ENCODE results near the gene HUS1. TPM values are rescaled to one million over a fixed set of nuclear protein-coding genes. Genes with fewer than 3 reads are reported as not detected.

The HUS1 gene
- polyA plus RNA-seq, 3 donors: 37.7 to 45.9 (median 38.8) TPM

GRCh38 chr7:47935336-47935735, 44.1 kb downstream of the HUS1 start:
- Histone ChIP-seq H3K27ac (ENCODE audit: low read depth in 1 of 2, low read length in 2 of 2) (no peak overlapping the region), H3K4me1 (ENCODE audit: control insufficient read depth in 1 of 2, insufficient read depth in 2 of 2, low read length in 2 of 2) (peaks cover 0 to under 1% of the 10 kb centered on the region in 2 donors), H4K20me1 (ENCODE audit: insufficient read depth, low read length) (no peaks in the 10 kb centered on the region), H3K9me3 (replicated peaks in 1 of 2; ENCODE audit: control insufficient read depth in 1 of 2, insufficient read depth in 1 of 2, low read length in 2 of 2) (no peaks in the 10 kb centered on the region), H2AFZ (ENCODE audit: insufficient read depth, low read depth, low read length, poor library complexity, severe bottlenecking) (no peak overlapping the region), H3K4me3 (replicated peaks in 1 of 3; ENCODE audit: low read depth in 2 of 3, low read length in 3 of 3) (no peak overlapping the region), H3K36me3 (replicated peaks in 1 of 2; ENCODE audit: control insufficient read depth in 1 of 2, insufficient read depth in 2 of 2, low read length in 2 of 2) (no peaks in the 10 kb centered on the region), H3K79me2 (ENCODE audit: insufficient read depth, low read length) (no peaks in the 10 kb centered on the region), H3K27me3 (ENCODE audit: control insufficient read depth in 2 of 2, insufficient read depth in 2 of 2, low read length in 2 of 2) (no peaks in the 10 kb centered on the region), H3K9ac (ENCODE audit: insufficient read depth, low read length, poor library complexity, severe bottlenecking) (no peak overlapping the region), H3K4me2 (replicated peaks; ENCODE audit: extremely low read depth, low read length, poor library complexity, severe bottlenecking) (no peak overlapping the region)
- intact Hi-C loops (cut with micrococcal nuclease): no loop called here
- WGBS (ENCODE audit: insufficient coverage): 84% methylated on average over 3 of the region's 10 CpGs
- no peak for TF ChIP-seq CTCF (IDR thresholded peaks at IDR 0.05)
- H3K36me3 Mint-ChIP-seq: no peaks in the 10 kb centered on the region
- H3K9me3 Mint-ChIP-seq: peaks cover 0 to 3% (median 0%) of the 10 kb centered on the region in 7 donors
- DNase-seq: no peak
- no peak overlapping the region for H3K4me3 Mint-ChIP-seq
- no peak overlapping the region for H3K27ac Mint-ChIP-seq
- H3K27me3 Mint-ChIP-seq (ENCODE audit: low read depth in 3 of 3): peaks cover 0 to 4% (median 1%) of the 10 kb centered on the region in 3 donors
- peaks cover 2% of the 10 kb centered on the region for H3K4me1 Mint-ChIP-seq

GRCh38 chr7:47934831-47935230, 44.6 kb downstream of the HUS1 start:
- WGBS (ENCODE audit: insufficient coverage): 95% methylated on average over 4 of the region's 6 CpGs

More at GRCh38 chr7:47934831-47935230, 44.6 kb downstream of the HUS1 start:
- Histone ChIP-seq H3K9me3 (replicated peaks in 1 of 2; ENCODE audit: control insufficient read depth in 1 of 2, insufficient read depth in 1 of 2, low read length in 2 of 2) (no peaks in the 10 kb centered on the region), H3K36me3 (replicated peaks in 1 of 2; ENCODE audit: control insufficient read depth in 1 of 2, insufficient read depth in 2 of 2, low read length in 2 of 2) (no peaks in the 10 kb centered on the region), H3K4me3 (replicated peaks in 1 of 3; ENCODE audit: low read depth in 2 of 3, low read length in 3 of 3) (no peak overlapping the region), H4K20me1 (ENCODE audit: insufficient read depth, low read length) (no peaks in the 10 kb centered on the region), H3K27me3 (ENCODE audit: control insufficient read depth in 2 of 2, insufficient read depth in 2 of 2, low read length in 2 of 2) (no peaks in the 10 kb centered on the region), H3K4me1 (ENCODE audit: control insufficient read depth in 1 of 2, insufficient read depth in 2 of 2, low read length in 2 of 2) (no peaks in the 10 kb centered on the region), H3K79me2 (ENCODE audit: insufficient read depth, low read length) (no peaks in the 10 kb centered on the region), H2AFZ (ENCODE audit: insufficient read depth, low read depth, low read length, poor library complexity, severe bottlenecking) (no peak overlapping the region), H3K4me2 (replicated peaks; ENCODE audit: extremely low read depth, low read length, poor library complexity, severe bottlenecking) (no peak overlapping the region), H3K27ac (ENCODE audit: low read depth in 1 of 2, low read length in 2 of 2) (no peak overlapping the region), H3K9ac (ENCODE audit: insufficient read depth, low read length, poor library complexity, severe bottlenecking) (no peak overlapping the region)
- no peaks in the 10 kb centered on the region for H3K36me3 Mint-ChIP-seq
- no peak for TF ChIP-seq CTCF (IDR thresholded peaks at IDR 0.05)
- no peak overlapping the region for H3K27ac Mint-ChIP-seq
- H3K27me3 Mint-ChIP-seq (ENCODE audit: low read depth in 3 of 3): peaks cover 0 to 4% (median 1%) of the 10 kb centered on the region in 3 donors
- intact Hi-C loops (cut with micrococcal nuclease): no loop called here
- H3K4me1 Mint-ChIP-seq: peaks cover 2% of the 10 kb centered on the region
- H3K9me3 Mint-ChIP-seq: peaks cover 0 to 3% (median 0%) of the 10 kb centered on the region in 7 donors
- no peak overlapping the region for H3K4me3 Mint-ChIP-seq
- DNase-seq: no peak

Measured in CD14-positive monocyte (primary cell).